ENCODE measurements around the gene PCDHGB1. TPM values are rescaled to one million over a fixed set of nuclear protein-coding genes. Genes with fewer than 3 reads are reported as not detected.
"Not testable (repeated sequence)": the region's sequence is repeated elsewhere in the genome, so short reads cannot be mapped to it uniquely, and the experiment has no call there.

The PCDHGB1 gene
- total RNA-seq, result 1 to 10 TPM; 2.7 to 5.9 (median 5.1) TPM

- H3K4me3 ChIP-seq, result peak within 1 kb of the TSS in 1 of 3 donors; percentile 45
- no peaks in the 10 kb centered on the region for H3K36me3 ChIP-seq
- no peak for DNase-seq (ENCODE audit: low spot score in 2 of 2)
- H3K9me3 ChIP-seq, result peaks cover 63 to 89% of the 10 kb centered on the region in 2 donors
- H3K27ac ChIP-seq, result no peak within 1 kb of the TSS
- intact Hi-C loops (cut with DNase I; ENCODE audit: low total_unique reads), result loop anchor here (2.0 kb wide), 1 partner anchor 29 kb away; no protein-coding TSS in a partner anchor
- no peaks in the 10 kb centered on the region for H3K4me1 ChIP-seq
- peaks cover 0 to 3% of the 10 kb centered on the region in 2 donors for H3K27me3 ChIP-seq
- no peak for TF ChIP-seq POLR2A (IDR thresholded peaks at IDR 0.05)
- peak in 1 of 3 donors; percentile 35 for TF ChIP-seq CTCF (IDR thresholded peaks at IDR 0.05)
Measured at GRCh38 chr5:141349917-141350619, at the start of gene PCDHGB1. TSS of gene PCDHGB1 (plus strand) at chr5:141350099. CDS start at chr5:141350261, 162 bp downstream.

- Histone ChIP-seq H3K9me3 (peaks cover 96 to 100% of the 10 kb centered on the region in 2 donors), H3K27ac (no peak within 1 kb of the TSS), H3K4me3 (no peak within 1 kb of the TSS), H3K36me3 (no peaks in the 10 kb centered on the region), H3K4me1 (no peaks in the 10 kb centered on the region), H3K27me3 (no peaks in the 10 kb centered on the region)
- intact Hi-C loops (cut with DNase I; ENCODE audit: low total_unique reads), result no loop called here
- DNase-seq (ENCODE audit: low spot score in 2 of 2), result no peak
- no peak for TF ChIP-seq CTCF (IDR thresholded peaks at IDR 0.05)
- TF ChIP-seq POLR2A (IDR thresholded peaks at IDR 0.05), result no peak
- no peak for TF ChIP-seq POLR2AphosphoS5 (IDR thresholded peaks at IDR 0.05)
Measured at GRCh38 chr5:141303756-141304155, 46.1 kb upstream of the PCDHGB1 start, which contains the start of gene SLC25A2. TSS of gene SLC25A2 (minus strand) at chr5:141304049. CDS start at chr5:141303865, 184 bp downstream.

DNA sequence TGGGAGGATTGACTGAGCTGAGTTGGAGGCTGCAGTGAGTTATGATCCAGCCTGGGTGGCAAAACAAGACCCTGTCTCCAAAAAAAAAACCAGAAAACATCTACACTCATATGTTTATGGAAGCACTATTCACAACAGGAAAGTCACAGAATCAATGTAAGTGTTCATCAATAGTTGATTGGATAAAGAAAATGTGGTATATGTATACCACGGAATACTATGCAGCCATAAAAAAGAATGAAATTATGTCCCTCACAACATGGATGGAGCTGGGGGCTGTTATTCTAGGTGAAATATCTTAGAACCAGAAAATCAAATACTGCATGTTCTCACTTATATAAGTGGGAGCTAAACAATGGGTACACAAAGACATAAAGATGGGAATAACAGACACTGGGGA, 43.3 kb upstream of the PCDHGB1 start:
- H3K27me3 ChIP-seq, result no peaks in the 10 kb centered on the region
- TF ChIP-seq POLR2AphosphoS5 (IDR thresholded peaks at IDR 0.05) (no peak), POLR2A (IDR thresholded peaks at IDR 0.05) (no peak)
- H3K9me3 ChIP-seq, result peaks cover 95 to 100% of the 10 kb centered on the region in 2 donors
- DNase-seq (ENCODE audit: low spot score in 2 of 2), result no peak
- peaks cover 3% of the 10 kb centered on the region for H3K36me3 ChIP-seq
- H3K4me1 ChIP-seq, result no peaks in the 10 kb centered on the region
- intact Hi-C loops (cut with DNase I; ENCODE audit: low total_unique reads), result no loop called here
- no peak overlapping the region for H3K4me3 ChIP-seq
- H3K27ac ChIP-seq, result no peak overlapping the region

- intact Hi-C loops (cut with DNase I; ENCODE audit: low total_unique reads), result no loop called here
- Histone ChIP-seq H3K9me3 (peaks cover 96 to 99% of the 10 kb centered on the region in 2 donors), H3K27me3 (no peaks in the 10 kb centered on the region), H3K4me1 (no peaks in the 10 kb centered on the region), H3K4me3 (no peak overlapping the region), H3K36me3 (peaks cover 10% of the 10 kb centered on the region), H3K27ac (no peak overlapping the region)
- TF ChIP-seq POLR2AphosphoS5 (IDR thresholded peaks at IDR 0.05) (no peak), CTCF (IDR thresholded peaks at IDR 0.05) (no peak), POLR2A (IDR thresholded peaks at IDR 0.05) (no peak)
- no peak for DNase-seq (ENCODE audit: low spot score in 2 of 2)
Measured at GRCh38 chr5:141313711-141314110, 36.2 kb upstream of the PCDHGB1 start.

DNA sequence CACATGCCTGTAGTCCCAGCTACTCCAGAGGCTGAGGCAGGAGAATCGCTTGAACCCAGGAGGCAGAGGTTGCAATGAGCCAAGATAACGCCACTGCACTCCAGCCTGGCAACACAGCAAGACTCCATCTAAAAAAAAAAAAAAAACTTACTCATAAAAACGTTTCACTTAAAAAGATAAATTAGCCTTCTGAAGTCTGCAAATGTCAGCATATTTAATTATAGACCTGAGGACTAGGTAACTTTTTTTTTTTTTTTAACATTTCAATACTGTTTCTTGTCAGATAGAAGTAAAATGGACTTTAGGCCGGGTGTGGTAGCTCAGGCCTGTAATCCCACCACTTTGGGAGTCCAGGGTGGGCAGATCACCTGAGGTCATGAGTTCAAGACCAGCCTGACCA, 32.9 kb upstream of the PCDHGB1 start:
- intact Hi-C loops (cut with DNase I; ENCODE audit: low total_unique reads); DNase-seq (ENCODE audit: low spot score in 2 of 2); H3K4me1 ChIP-seq; H3K36me3 ChIP-seq; H3K27me3 ChIP-seq; H3K27ac ChIP-seq; H3K4me3 ChIP-seq: not testable (repeated sequence)
- peaks cover 78 to 92% of the 10 kb centered on the region in 2 donors for H3K9me3 ChIP-seq

DNA sequence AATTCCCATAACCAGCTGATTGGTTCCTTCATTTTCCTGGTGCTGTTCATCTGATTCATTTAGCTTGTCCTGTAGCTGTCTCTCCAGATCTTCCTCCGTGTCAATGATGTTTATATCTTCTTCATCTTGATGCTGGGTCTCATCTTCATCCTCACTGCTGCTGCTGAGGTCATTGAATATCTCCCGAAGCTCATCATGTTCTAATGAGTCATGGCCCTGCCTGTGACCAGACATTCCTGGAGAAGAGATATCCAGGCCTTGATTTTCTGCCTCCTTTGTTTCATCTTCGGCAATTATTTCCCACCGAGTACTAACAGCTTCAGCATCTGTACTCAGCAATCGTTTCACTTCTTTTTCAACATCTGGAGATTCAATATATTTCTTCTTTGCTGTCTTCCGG, 30.7 kb upstream of the PCDHGB1 start:
- DNase-seq (ENCODE audit: low spot score in 2 of 2), result no peak
- Histone ChIP-seq H3K36me3 (peaks cover 4% of the 10 kb centered on the region), H3K9me3 (peaks cover 62 to 80% of the 10 kb centered on the region in 2 donors), H3K4me1 (no peaks in the 10 kb centered on the region), H3K4me3 (peak overlapping the region in 1 of 3 donors; percentile 80), H3K27ac (no peak overlapping the region), H3K27me3 (no peaks in the 10 kb centered on the region)
- intact Hi-C loops (cut with DNase I; ENCODE audit: low total_unique reads), result no loop called here
- TF ChIP-seq POLR2AphosphoS5 (IDR thresholded peaks at IDR 0.05) (no peak), POLR2A (IDR thresholded peaks at IDR 0.05) (no peak), CTCF (IDR thresholded peaks at IDR 0.05) (no peak)

Measured in breast epithelium (tissue), 4 donors.